Measurements from ENCODE around the gene TSNAXIP1.

The TSNAXIP1 gene

GRCh38 chr16:67855789-67856188 is 49.1 kb downstream of the TSNAXIP1 start:
- H3K4me1 Mint-ChIP-seq = peaks cover 16% of the 10 kb centered on the region

GRCh38 chr16:67856927-67857546 is 50.3 kb downstream of the TSNAXIP1 start:
- H3K9me3 Mint-ChIP-seq = no peaks in the 10 kb centered on the region
- peak overlapping the region in 1 of 3 experiments; percentile 92 for H3K27ac Mint-ChIP-seq
- H3K36me3 Mint-ChIP-seq (ENCODE audit: low read depth) = peaks cover 29% of the 10 kb centered on the region
- H3K27me3 Mint-ChIP-seq (ENCODE audit: low read depth) = no peaks in the 10 kb centered on the region
- no peak for TF ChIP-seq CTCF (IDR thresholded peaks at IDR 0.05; ENCODE audit: unreplicated experiment in 3 of 3)
- H3K4me3 Mint-ChIP-seq = no peak overlapping the region
- peaks cover 27% of the 10 kb centered on the region for H3K4me1 Mint-ChIP-seq

More at GRCh38 chr16:67855789-67856188, 49.1 kb downstream of the TSNAXIP1 start:
- Mint-ChIP-seq H3K4me3 (no peak overlapping the region), H3K27me3 (ENCODE audit: low read depth) (no peaks in the 10 kb centered on the region), H3K9me3 (no peaks in the 10 kb centered on the region), H3K27ac (no peak overlapping the region), H3K36me3 (ENCODE audit: low read depth) (peaks cover 22% of the 10 kb centered on the region)
- no peak for TF ChIP-seq CTCF (IDR thresholded peaks at IDR 0.05; ENCODE audit: unreplicated experiment in 3 of 3)

DNA sequence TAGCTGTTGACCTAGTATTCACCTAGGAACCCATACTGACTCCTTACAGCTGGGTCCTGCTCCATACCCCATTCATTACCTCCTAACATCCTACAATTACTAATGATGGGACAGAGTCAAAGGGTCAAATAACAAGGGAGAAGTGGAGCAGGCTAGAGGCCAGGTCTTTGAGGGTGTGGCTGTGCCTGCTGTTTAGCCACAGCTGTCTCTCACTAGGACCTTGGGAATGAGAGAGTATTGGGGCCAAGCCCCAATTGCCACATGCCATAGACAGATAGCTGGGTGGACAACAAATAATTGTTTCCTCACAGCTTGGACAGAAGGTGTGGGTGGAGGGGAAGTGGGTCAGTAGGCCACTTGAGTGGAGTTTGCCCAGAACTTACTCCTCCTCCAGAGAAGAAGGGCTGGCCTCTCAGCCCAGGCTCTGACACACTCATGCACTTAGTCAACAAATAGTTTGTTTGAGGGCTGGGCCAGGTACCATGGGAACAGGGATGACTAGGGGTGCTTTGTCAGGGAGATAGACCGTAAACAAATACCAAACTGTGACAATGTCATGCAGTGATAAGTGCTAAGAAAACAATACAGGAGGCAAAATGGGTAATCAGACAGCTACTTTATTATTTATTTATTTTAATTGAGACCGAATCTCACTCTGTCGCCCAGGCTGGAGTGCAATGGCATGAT is 51.0 kb downstream of the TSNAXIP1 start:
- H3K9me3 Mint-ChIP-seq = no peaks in the 10 kb centered on the region
- peaks cover 28% of the 10 kb centered on the region for H3K4me1 Mint-ChIP-seq
- H3K4me3 Mint-ChIP-seq = no peak overlapping the region
- peaks cover 29% of the 10 kb centered on the region for H3K36me3 Mint-ChIP-seq (ENCODE audit: low read depth)
- no peak for TF ChIP-seq CTCF (IDR thresholded peaks at IDR 0.05; ENCODE audit: unreplicated experiment in 3 of 3)
- H3K27ac Mint-ChIP-seq = peak overlapping the region; percentile 20 to 92 (median 61)
- H3K27me3 Mint-ChIP-seq (ENCODE audit: low read depth) = no peaks in the 10 kb centered on the region

DNA sequence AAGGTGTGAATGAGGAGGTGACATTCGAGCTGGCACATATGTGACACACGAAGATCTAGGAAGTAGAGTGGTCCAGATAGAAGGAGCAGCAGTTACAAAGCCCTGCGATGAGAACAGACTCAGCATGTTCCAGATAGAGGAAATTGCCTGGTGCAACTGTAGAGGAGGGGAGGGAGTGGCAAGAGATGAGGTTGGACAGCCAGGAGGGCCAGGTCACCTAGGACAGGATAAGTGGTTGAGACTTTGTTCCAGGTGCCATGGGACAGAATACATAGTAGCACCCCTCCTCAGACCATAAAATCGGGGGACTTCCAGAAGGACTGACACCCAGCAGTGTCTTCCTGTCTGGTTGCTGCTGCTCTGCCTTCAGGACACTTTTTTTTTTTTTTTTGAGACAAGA is 51.8 kb downstream of the TSNAXIP1 start:
- Mint-ChIP-seq H3K4me1 (peaks cover 34% of the 10 kb centered on the region), H3K9me3 (no peaks in the 10 kb centered on the region), H3K36me3 (ENCODE audit: low read depth) (peaks cover 29% of the 10 kb centered on the region), H3K27me3 (ENCODE audit: low read depth) (no peaks in the 10 kb centered on the region), H3K4me3 (no peak overlapping the region), H3K27ac (peak overlapping the region in 1 of 3 experiments; percentile 92)
- TF ChIP-seq CTCF (IDR thresholded peaks at IDR 0.05; ENCODE audit: unreplicated experiment in 3 of 3) = no peak

GRCh38 chr16:67860589-67861398 is 54.1 kb downstream of the TSNAXIP1 start:
- H3K9me3 Mint-ChIP-seq = no peaks in the 10 kb centered on the region
- peaks cover 35% of the 10 kb centered on the region for H3K4me1 Mint-ChIP-seq
- no peaks in the 10 kb centered on the region for H3K27me3 Mint-ChIP-seq (ENCODE audit: low read depth)
- TF ChIP-seq CTCF (IDR thresholded peaks at IDR 0.05; ENCODE audit: unreplicated experiment in 3 of 3) = no peak
- peaks cover 35% of the 10 kb centered on the region for H3K36me3 Mint-ChIP-seq (ENCODE audit: low read depth)
- H3K4me3 Mint-ChIP-seq = no peak overlapping the region
- H3K27ac Mint-ChIP-seq = no peak overlapping the region

Measured in nephron (organoid).